Keratinocyte (primary cell): Measurements from ENCODE around the gene SNU13. TPM values are rescaled to one million over a fixed set of nuclear protein-coding genes. Genes with fewer than 3 reads are reported as not detected.
"Not testable (repeated sequence)": the region's sequence is repeated elsewhere in the genome, so short reads cannot be mapped to it uniquely, and the experiment has no call there.

Source experiments
- DNase-seq: peaks from one replicate; pipeline ENCODE4 v3.0.0-alpha.2; 2011; ENCODE audit warnings: low read depth, missing footprints, low spot score
- FAIRE-seq: peaks from 2 replicates; lab custom pipeline; 2011; peaks lifted over from hg19 to GRCh38; lab: Jason Lieb, UNC
- H2AFZ ChIP-seq: 2 replicates; pipeline ENCODE4 v1.6.0; 2012; ENCODE audit warnings: low read length, control low read depth, inconsistent platforms; ENCODE audit not compliant: control insufficient read depth
- H3K27ac ChIP-seq: 2 replicates; pipeline ENCODE4 v1.5.1; 2011; ENCODE audit warnings: low read length; ENCODE audit not compliant: control insufficient read depth, insufficient read depth
- H3K27me3 ChIP-seq: 3 replicates; pipeline ENCODE4 v1.6.0; 2011; ENCODE audit warnings: low read length; ENCODE audit not compliant: control insufficient read depth, insufficient read depth; ENCODE audit errors: extremely low read depth
- H3K36me3 ChIP-seq, 2 experiments: 2 replicates in 1 of 2; 3 replicates in 1 of 2; pipeline ENCODE4 v1.5.1; 2011; ENCODE audit warnings: low read length in 2 of 2, mild to moderate bottlenecking in 1 of 2; ENCODE audit not compliant: control insufficient read depth in 2 of 2, insufficient read depth in 2 of 2; ENCODE audit errors: extremely low read depth in 1 of 2
- H3K4me1 ChIP-seq: 3 replicates; pipeline ENCODE4 v1.5.1; 2011; ENCODE audit warnings: low read length; ENCODE audit not compliant: control insufficient read depth, insufficient read depth; ENCODE audit errors: extremely low read depth
- H3K4me2 ChIP-seq: 3 replicates; pipeline ENCODE4 v1.6.0; 2011; ENCODE audit warnings: low read depth, low read length; ENCODE audit not compliant: control insufficient read depth, insufficient read depth; ENCODE audit errors: extremely low read depth
- H3K4me3 ChIP-seq, 3 experiments: fragments of 200-600 bp in 1 of 3; sonication (generic) in 1 of 3; 2 replicates in 2 of 3; 3 replicates in 1 of 3; pipeline ENCODE4 v1.5.1; 2011 to 2016; ENCODE audit warnings: low read length in 3 of 3, mild to moderate bottlenecking in 3 of 3, control low read depth in 2 of 3, inconsistent platforms in 1 of 3, low read depth in 1 of 3, mixed read lengths in 1 of 3, mixed run types in 1 of 3, moderate library complexity in 1 of 3; ENCODE audit not compliant: control insufficient read depth in 2 of 3, insufficient read depth in 2 of 3; ENCODE audit errors: extremely low read depth in 1 of 3
- H3K79me2 ChIP-seq: 2 replicates; pipeline ENCODE4 v1.6.0; 2012; ENCODE audit warnings: low read length; ENCODE audit not compliant: control insufficient read depth, insufficient read depth
- H3K9ac ChIP-seq: 3 replicates; pipeline ENCODE4 v1.6.0; 2011; ENCODE audit warnings: low read length; ENCODE audit not compliant: control insufficient read depth, insufficient read depth; ENCODE audit errors: extremely low read depth
- H3K9me1 ChIP-seq: 3 replicates; pipeline ENCODE4 v1.6.0; 2011; ENCODE audit warnings: low read length; ENCODE audit not compliant: control insufficient read depth, insufficient read depth; ENCODE audit errors: extremely low read depth
- H3K9me3 ChIP-seq: 2 replicates; pipeline ENCODE4 v1.5.1; 2012; ENCODE audit warnings: low read depth, low read length; ENCODE audit not compliant: control insufficient read depth
- H4K20me1 ChIP-seq: 3 replicates; pipeline ENCODE4 v1.6.0; 2011; ENCODE audit warnings: low read length; ENCODE audit not compliant: control insufficient read depth, insufficient read depth; ENCODE audit errors: extremely low read depth
- CTCF ChIP-seq, 3 experiments: IDR thresholded peaks in 1 of 3; conservative IDR thresholded peaks in 1 of 3; optimal IDR thresholded peaks in 1 of 3; 2 replicates in 2 of 3; 3 replicates in 1 of 3; pipeline versions ENCODE3 to v1.5.1; 2011; ENCODE audit warnings: low read length in 3 of 3, mild to moderate bottlenecking in 3 of 3, moderate library complexity in 2 of 3, control low read depth in 1 of 3, inconsistent platforms in 1 of 3; ENCODE audit not compliant: insufficient read depth in 2 of 3; ENCODE audit errors: extremely low read depth in 1 of 3
- EZH2 ChIP-seq: IDR thresholded peaks from one replicate; pipeline ENCODE4 v1.6.1; 2012; ENCODE audit warnings: inconsistent platforms, mild to moderate bottlenecking, low read length, moderate library complexity
- dilution Hi-C: fragments of 300-500 bp; cut with MboI; formaldehyde crosslinking; loops from one replicate; pipeline ENCODE4 v1.7.0; 2020; ENCODE audit warnings: low sequenced_read_pairs; ENCODE audit not compliant: extremely low pct_ligation_motif_present
- polyA plus RNA-seq, 5 experiments: library from polyadenylated mRNA; depleted of rRNA in 3 of 5; stranded (reverse) in 3 of 5; stranded (forward) in 1 of 5; unstranded in 1 of 5; fragments of >200 nt; gene quantifications; 1 replicate in 1 of 5; 2 replicates in 3 of 5; 3 replicates in 1 of 5; pipeline versions ENCODE4 v1.2.1 to v1.2.3, GENCODE V29; 2011 to 2012; ENCODE audit warnings: missing spikeins in 2 of 5, low read depth in 1 of 5, low replicate concordance in 1 of 5

Gene SNU13
- polyA plus RNA-seq, 1 donor (not counting 4 experiments of a cell fraction or from before 2014, with no cell fraction given) = 230 TPM

- Histone ChIP-seq H3K27ac (no peak overlapping the region), H2AFZ (no peak overlapping the region), H3K79me2 (peaks cover 38% of the 10 kb centered on the region), H3K9ac (no peak overlapping the region), H3K9me1 (no peaks in the 10 kb centered on the region), H4K20me1 (no peaks in the 10 kb centered on the region), H3K27me3 (no peaks in the 10 kb centered on the region), H3K9me3 (no peaks in the 10 kb centered on the region), H3K4me1 (peaks cover 9% of the 10 kb centered on the region), H3K4me3 (no peak overlapping the region), H3K4me2 (no peak overlapping the region), H3K36me3 (peaks cover 12 to 17% of the 10 kb centered on the region in 2 experiments)
- TF ChIP-seq EZH2 (no peak), CTCF (optimal IDR thresholded peaks at IDR 0.05 in 1 of 3, IDR thresholded peaks at IDR 0.05 in 1 of 3, conservative IDR thresholded peaks at IDR 0.05 in 1 of 3; ENCODE audit: extremely low read depth in 1 of 3, insufficient read depth in 2 of 3, low read length in 3 of 3) (peak; percentile 14 to 46 (median 33))
- FAIRE-seq (no peak), DNase-seq (no peak)
- dilution Hi-C loops = no loop called here
Observed at GRCh38 chr22:41672780-41673509, 15.7 kb downstream of the SNU13 start.

- H3K4me3 ChIP-seq, H3K27ac ChIP-seq, DNase-seq, H3K9me3 ChIP-seq, H3K9me1 ChIP-seq, H2AFZ ChIP-seq, dilution Hi-C loops, H3K27me3 ChIP-seq, FAIRE-seq, H4K20me1 ChIP-seq, H3K4me2 ChIP-seq, H3K9ac ChIP-seq: not testable (repeated sequence)
- Histone ChIP-seq H3K36me3 (peaks cover 12 to 17% of the 10 kb centered on the region in 2 experiments), H3K79me2 (peaks cover 31% of the 10 kb centered on the region), H3K4me1 (peaks cover 14% of the 10 kb centered on the region)
Observed at GRCh38 chr22:41672096-41672495, 16.6 kb downstream of the SNU13 start.
